ENCODE data around the gene RRAS2.

DNA sequence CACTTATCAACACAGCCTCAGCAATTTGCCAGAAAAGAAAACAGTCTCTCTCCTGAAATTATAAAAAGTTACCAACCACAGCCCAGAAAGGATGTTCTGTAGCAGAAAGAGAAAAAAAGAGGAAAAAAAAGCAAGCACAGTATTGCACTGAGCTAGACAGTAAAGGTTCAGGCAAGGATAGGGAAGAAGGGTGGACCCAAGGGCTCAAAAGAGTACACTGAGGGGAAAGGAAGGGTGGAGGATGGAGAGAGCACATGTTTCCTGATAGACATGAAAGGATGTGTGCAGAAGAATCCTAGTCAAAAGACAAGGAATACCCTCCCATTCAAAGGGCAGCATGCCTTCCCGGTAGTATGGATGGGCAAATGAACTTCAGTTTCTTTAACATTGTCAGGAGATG is 59.1 kb downstream of the RRAS2 start:
- TF ChIP-seq, protein P1, sequence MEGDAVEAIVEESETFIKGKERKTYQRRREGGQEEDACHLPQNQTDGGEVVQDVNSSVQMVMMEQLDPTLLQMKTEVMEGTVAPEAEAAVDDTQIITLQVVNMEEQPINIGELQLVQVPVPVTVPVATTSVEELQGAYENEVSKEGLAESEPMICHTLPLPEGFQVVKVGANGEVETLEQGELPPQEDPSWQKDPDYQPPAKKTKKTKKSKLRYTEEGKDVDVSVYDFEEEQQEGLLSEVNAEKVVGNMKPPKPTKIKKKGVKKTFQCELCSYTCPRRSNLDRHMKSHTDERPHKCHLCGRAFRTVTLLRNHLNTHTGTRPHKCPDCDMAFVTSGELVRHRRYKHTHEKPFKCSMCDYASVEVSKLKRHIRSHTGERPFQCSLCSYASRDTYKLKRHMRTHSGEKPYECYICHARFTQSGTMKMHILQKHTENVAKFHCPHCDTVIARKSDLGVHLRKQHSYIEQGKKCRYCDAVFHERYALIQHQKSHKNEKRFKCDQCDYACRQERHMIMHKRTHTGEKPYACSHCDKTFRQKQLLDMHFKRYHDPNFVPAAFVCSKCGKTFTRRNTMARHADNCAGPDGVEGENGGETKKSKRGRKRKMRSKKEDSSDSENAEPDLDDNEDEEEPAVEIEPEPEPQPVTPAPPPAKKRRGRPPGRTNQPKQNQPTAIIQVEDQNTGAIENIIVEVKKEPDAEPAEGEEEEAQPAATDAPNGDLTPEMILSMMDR (IDR thresholded peaks at IDR 0.05), result no peak
- no peak for TF ChIP-seq POLR2A (IDR thresholded peaks at IDR 0.05)

Measured in adrenal gland (tissue), 5 donors.